Fibroblast of lung (primary cell): Measurements from ENCODE around the gene TEDC1. TPM values are rescaled to one million over a fixed set of nuclear protein-coding genes. Genes with fewer than 3 reads are reported as not detected.

Experiments
- DNase-seq, 2 donors: peaks; one replicate each; pipeline versions ENCODE4 v3.0.0 to v3.0.0-alpha.2; 2010; ENCODE audit warnings: low read depth in 2 of 2
- H2AFZ ChIP-seq: 2 replicates; pipeline ENCODE4 v1.5.1; 2012; ENCODE audit warnings: low read length, control low read depth, inconsistent platforms
- H3K27ac ChIP-seq: 2 replicates; pipeline ENCODE4 v1.5.1; 2011; ENCODE audit warnings: low read length, control low read depth; ENCODE audit not compliant: insufficient read depth
- H3K27me3 ChIP-seq: 2 replicates; pipeline ENCODE4 v1.5.1; 2011; ENCODE audit warnings: mild to moderate bottlenecking, low read length; ENCODE audit not compliant: control insufficient read depth, insufficient read depth
- H3K36me3 ChIP-seq: 2 replicates; pipeline ENCODE4 v1.5.1; 2011; ENCODE audit warnings: low read length; ENCODE audit not compliant: control insufficient read depth, insufficient read depth
- H3K4me1 ChIP-seq: 2 replicates; pipeline ENCODE4 v1.5.1; 2011; ENCODE audit warnings: low read length; ENCODE audit not compliant: control insufficient read depth, insufficient read depth; ENCODE audit errors: extremely low read depth
- H3K4me2 ChIP-seq: 2 replicates; pipeline ENCODE4 v1.5.1; 2011; ENCODE audit warnings: low read length, control low read depth; ENCODE audit not compliant: insufficient read depth; ENCODE audit errors: extremely low read depth
- H3K4me3 ChIP-seq, 4 experiments: fragments of 200-600 bp in 1 of 4; sonication (generic) in 1 of 4; replicated peaks in 1 of 4; 2 replicates each; pipeline ENCODE4 v1.5.1; 2011 to 2016; ENCODE audit warnings: low read length in 4 of 4, low read depth in 3 of 4, mild to moderate bottlenecking in 3 of 4, control low read depth in 2 of 4, inconsistent platforms in 1 of 4, mixed read lengths in 1 of 4; ENCODE audit not compliant: insufficient read depth in 1 of 4; ENCODE audit errors: control extremely low read depth in 1 of 4
- H3K79me2 ChIP-seq: 2 replicates; pipeline ENCODE4 v1.5.1; 2012; ENCODE audit warnings: mild to moderate bottlenecking, low read length, inconsistent platforms; ENCODE audit not compliant: control insufficient read depth, insufficient read depth
- H3K9ac ChIP-seq: 2 replicates; pipeline ENCODE4 v1.5.1; 2011; ENCODE audit warnings: mild to moderate bottlenecking, low read length, control low read depth; ENCODE audit not compliant: insufficient read depth
- H3K9me3 ChIP-seq: 2 replicates; pipeline ENCODE4 v1.5.1; 2012; ENCODE audit warnings: low read depth, low read length; ENCODE audit not compliant: control insufficient read depth, insufficient read depth
- H4K20me1 ChIP-seq: 2 replicates; pipeline ENCODE4 v1.5.1; 2011; ENCODE audit warnings: low read length; ENCODE audit not compliant: control insufficient read depth, insufficient read depth; ENCODE audit errors: extremely low read depth
- EZH2 ChIP-seq: IDR thresholded peaks from 2 replicates; pipeline ENCODE4 v1.5.1; 2012; ENCODE audit warnings: low read length, control low read depth, mild to moderate bottlenecking; ENCODE audit errors: missing control alignments
- polyA plus RNA-seq, 2 donors: library from polyadenylated mRNA; depleted of rRNA in 1 of 2; stranded (reverse) in 1 of 2; unstranded in 1 of 2; fragments of >200 nt; gene quantifications; 2 replicates each; pipeline ENCODE4 v1.2.1, GENCODE V29; 2011 to 2012; ENCODE audit warnings: missing spikeins in 1 of 2
- total RNA-seq: library from RNA; depleted of rRNA; stranded (reverse); fragments of >200 nt; gene quantifications from 2 replicates; pipeline ENCODE4 v1.2.1, GENCODE V29; 2014
- TF ChIP-seq, protein P1 (sequence below), 2 donors: IDR thresholded peaks in 1 of 2; conservative IDR thresholded peaks in 1 of 2; 1 replicate in 1 of 2; 2 replicates in 1 of 2; pipeline ENCODE4 v1.5.1; 2011 to 2012; ENCODE audit warnings: low read length in 2 of 2, control low read depth in 1 of 2, inconsistent platforms in 1 of 2, low read depth in 1 of 2, mild to moderate bottlenecking in 1 of 2

The TEDC1 gene
- total and polyA plus RNA-seq, 2 donors (not counting 1 experiment from before 2014, with no cell fraction given): 0.69 to 2.5 TPM

DNA sequence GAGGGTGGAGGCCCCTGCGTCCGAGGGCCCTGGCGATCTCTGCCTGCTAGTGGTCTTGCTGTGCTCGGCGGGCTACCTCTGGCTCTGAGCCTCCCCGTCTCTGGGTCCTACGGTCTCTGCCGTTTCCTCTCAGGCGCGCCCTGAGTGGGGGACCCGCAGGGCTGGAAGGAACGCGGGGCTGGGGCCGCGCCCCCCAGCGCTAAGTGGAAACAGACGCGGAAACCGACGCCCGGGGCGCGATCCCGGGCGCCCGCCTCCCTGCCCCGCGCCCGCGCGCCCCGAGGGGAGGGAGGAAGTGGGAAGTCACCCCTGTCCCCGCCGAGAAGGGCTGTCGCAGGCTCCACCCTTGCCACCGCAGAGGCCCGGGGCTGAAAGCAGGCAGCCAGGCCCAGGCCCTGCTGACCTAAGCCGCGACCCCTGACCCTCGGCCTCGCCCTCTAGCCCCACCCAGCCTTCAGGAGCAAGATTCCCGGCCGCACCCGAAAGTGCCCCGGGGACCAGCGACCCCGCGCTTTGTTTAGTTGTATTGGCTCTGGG is 3.5 kb upstream of the TEDC1 start:
- Histone ChIP-seq H3K79me2 (peaks cover 3% of the 10 kb centered on the region), H3K27me3 (peaks cover 19% of the 10 kb centered on the region), H3K4me3 (peak overlapping the region in 1 of 4 experiments; percentile 27), H3K4me2 (peak overlapping the region; percentile 64), H3K36me3 (no peaks in the 10 kb centered on the region), H4K20me1 (no peaks in the 10 kb centered on the region), H3K9me3 (no peaks in the 10 kb centered on the region), H3K9ac (peak overlapping the region; percentile 37), H3K27ac (no peak overlapping the region), H2AFZ (no peak overlapping the region), H3K4me1 (peaks cover 5% of the 10 kb centered on the region)
- DNase-seq: no peak
- TF ChIP-seq EZH2: peak; percentile 46
- TF ChIP-seq, protein P1, sequence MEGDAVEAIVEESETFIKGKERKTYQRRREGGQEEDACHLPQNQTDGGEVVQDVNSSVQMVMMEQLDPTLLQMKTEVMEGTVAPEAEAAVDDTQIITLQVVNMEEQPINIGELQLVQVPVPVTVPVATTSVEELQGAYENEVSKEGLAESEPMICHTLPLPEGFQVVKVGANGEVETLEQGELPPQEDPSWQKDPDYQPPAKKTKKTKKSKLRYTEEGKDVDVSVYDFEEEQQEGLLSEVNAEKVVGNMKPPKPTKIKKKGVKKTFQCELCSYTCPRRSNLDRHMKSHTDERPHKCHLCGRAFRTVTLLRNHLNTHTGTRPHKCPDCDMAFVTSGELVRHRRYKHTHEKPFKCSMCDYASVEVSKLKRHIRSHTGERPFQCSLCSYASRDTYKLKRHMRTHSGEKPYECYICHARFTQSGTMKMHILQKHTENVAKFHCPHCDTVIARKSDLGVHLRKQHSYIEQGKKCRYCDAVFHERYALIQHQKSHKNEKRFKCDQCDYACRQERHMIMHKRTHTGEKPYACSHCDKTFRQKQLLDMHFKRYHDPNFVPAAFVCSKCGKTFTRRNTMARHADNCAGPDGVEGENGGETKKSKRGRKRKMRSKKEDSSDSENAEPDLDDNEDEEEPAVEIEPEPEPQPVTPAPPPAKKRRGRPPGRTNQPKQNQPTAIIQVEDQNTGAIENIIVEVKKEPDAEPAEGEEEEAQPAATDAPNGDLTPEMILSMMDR (conservative IDR thresholded peaks at IDR 0.05 in 1 of 2, IDR thresholded peaks at IDR 0.05 in 1 of 2; ENCODE audit: low read depth in 1 of 2, low read length in 2 of 2): no peak

DNA sequence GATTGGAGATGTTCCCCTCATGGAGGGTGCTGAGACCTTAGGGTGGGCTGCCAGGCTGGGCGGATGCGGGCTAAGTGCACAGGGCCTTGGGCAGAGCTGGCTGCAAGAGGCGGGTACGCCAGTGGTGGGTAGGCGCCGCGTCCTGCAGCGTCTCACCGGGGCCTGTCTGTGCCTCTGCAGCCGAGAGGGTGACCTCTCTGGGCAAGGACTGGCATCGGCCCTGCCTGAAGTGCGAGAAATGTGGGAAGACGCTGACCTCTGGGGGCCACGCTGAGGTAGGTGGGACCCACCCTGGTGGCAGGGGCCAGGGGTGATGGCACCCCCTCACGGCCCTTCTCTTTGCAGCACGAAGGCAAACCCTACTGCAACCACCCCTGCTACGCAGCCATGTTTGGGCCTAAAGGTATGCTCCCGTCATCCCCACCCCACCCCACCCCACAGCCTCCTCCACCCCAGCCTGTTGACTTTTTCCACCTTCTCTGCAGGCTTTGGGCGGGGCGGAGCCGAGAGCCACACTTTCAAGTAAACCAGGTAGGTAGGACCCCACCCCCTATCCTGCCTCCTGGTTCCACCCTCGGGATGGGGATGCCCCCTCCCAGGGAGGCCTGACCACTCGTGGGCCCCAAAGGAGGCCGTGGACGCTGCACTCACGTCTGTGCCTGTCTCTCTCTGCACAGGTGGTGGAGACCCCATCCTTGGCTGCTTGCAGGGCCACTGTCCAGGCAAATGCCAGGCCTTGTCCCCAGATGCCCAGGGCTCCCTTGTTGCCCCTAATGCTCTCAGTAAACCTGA is 2.9 kb upstream of the TEDC1 start:
- Histone ChIP-seq H3K4me1 (peaks cover 4% of the 10 kb centered on the region), H3K4me3 (no peak overlapping the region), H3K27ac (no peak overlapping the region), H3K79me2 (peaks cover 3% of the 10 kb centered on the region), H4K20me1 (no peaks in the 10 kb centered on the region), H3K9me3 (no peaks in the 10 kb centered on the region), H3K36me3 (no peaks in the 10 kb centered on the region), H2AFZ (no peak overlapping the region), H3K4me2 (no peak overlapping the region), H3K27me3 (peaks cover 19% of the 10 kb centered on the region), H3K9ac (no peak overlapping the region)
- TF ChIP-seq EZH2: no peak
- no peak for DNase-seq

DNA sequence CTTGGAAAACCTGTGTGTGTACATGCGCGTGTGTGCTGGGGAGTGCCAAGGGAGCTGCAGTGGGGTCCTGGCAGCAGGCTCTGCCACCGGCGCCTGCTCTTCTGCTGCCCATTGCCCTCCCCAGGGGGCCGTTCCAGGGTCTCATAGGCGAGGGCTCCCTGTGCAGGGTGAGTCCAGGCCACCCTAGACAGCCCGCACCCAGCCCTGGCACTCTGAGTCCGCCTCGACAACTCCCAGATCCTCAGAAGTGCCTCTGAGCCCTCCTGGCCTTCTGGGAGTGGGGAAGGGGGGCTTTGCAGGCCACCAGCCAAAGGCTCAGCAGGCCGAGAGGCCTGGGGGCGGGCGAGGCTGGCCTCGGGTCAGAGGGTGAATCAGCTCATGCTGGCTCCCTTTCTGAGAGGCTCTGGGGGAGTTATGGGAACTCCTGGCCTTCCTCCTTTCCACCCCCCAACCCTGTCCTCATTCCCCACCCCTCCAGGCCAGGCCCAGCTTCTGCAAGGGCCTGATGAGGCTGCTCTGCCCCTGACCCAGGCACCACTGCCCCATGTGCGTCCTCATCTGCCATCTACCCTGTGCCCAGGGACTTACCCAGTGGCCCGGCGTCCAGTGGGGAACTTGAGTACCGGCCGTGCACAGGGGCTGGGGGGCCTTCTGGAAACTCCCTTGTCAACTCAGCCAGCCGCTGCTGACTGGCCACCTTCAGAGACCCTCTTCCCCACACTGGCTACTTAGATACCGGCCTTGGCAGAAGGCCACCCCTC is 2.1 kb upstream of the TEDC1 start:
- DNase-seq: no peak
- Histone ChIP-seq H3K79me2 (peaks cover 3% of the 10 kb centered on the region), H3K36me3 (no peaks in the 10 kb centered on the region), H3K4me1 (peaks cover 4% of the 10 kb centered on the region), H3K4me3 (peak overlapping the region in 1 of 4 experiments; percentile 70), H3K4me2 (no peak overlapping the region), H4K20me1 (no peaks in the 10 kb centered on the region), H3K9ac (no peak overlapping the region), H2AFZ (no peak overlapping the region), H3K9me3 (no peaks in the 10 kb centered on the region), H3K27ac (no peak overlapping the region), H3K27me3 (peaks cover 19% of the 10 kb centered on the region)
- no peak for TF ChIP-seq EZH2
- TF ChIP-seq, protein P1 (conservative IDR thresholded peaks at IDR 0.05 in 1 of 2, IDR thresholded peaks at IDR 0.05 in 1 of 2; ENCODE audit: low read depth in 1 of 2, low read length in 2 of 2): no peak
